Raji (cell line): ENCODE measurements around the gene HELB.

Experiments used
- POLR2A ChIP-seq: IDR thresholded peaks from 2 replicates; pipeline ENCODE4 v1.6.1; 2011; ENCODE audit warnings: low read depth, low read length, control low read depth; ENCODE audit not compliant: insufficient read depth

HELB gene

DNA sequence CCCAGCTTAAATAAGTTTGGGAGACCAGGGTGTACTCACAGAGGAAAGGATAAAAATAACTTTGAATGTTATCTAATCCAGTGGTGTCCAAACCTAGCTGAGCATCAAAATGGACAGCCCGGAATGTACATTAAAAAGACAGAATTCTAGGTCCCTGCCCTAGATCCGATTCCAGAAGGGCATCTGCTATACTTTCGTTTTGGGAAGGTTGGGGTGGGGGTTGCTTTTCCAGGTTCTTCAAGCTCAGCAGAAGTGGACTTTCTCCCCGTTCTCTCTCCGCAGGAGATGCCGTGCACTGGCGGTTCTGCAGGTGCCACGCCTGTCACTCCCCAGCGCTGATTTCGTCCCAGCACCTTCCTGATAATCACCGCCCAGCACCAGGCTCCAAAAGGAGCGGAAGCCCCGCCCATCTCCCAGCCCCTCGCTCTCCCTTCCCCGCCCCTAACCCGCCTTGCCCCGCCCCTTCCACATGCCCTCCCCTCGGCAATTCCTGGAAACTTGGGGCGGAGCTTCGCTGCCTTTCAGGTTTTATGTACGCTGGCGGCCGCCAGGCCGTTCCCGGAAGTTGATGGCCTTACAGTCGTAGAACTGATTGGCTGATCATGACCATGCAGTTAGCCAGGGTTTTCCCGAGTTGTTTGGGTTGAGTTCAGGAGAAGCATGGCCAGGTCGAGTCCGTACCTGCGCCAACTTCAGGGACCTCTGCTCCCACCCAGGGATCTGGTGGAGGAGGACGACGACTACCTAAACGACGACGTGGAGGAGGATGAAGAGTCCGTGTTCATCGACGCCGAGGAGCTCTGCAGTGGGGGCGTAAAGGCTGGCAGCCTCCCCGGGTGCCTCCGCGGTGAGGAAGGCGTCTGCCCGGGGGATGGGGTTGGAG is at the start of gene HELB:
HELB (plus strand) TSS at position 550 of the 883 bp plus-strand sequence; CDS start at position 661, 111 bp downstream.
- peak; percentile 47 for TF ChIP-seq POLR2A

DNA sequence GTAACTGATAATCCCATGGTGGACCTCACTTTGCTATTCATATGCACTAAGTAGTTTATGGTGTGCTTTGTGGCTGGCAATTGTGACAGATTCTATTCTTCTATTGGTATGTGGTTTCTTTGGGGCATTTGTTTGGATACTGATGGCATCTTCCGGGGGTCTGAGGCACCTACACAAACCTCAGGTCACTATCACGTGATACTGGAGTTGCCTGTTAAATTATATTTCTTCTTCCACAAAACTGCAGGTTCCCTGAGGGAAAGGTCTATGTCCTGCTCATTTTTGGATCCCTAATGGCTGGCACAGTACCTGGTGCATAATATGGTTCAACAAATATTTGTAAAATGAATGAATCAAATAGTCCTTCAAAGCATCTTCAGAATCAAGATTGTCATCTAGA is 49.5 kb upstream of the HELB start:
- no peak for TF ChIP-seq POLR2A

DNA sequence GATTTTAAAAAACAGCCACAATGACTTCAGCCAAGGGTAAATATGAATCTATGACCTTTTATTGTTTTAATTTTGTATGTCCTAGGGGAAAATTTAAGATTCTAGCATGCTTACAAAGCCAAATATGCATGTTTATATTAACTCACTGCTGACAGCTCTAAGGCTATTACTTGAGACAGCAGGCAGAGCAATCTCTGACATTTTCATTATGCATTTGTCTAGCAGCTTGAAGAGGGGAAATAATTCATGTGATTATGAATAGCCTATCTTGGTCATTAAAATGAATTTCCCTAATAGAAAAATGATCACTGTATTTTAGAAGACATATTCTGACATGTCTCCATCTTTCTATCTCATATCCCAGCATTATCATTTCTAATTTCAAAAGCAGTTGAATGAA is 46.6 kb upstream of the HELB start:
- no peak for TF ChIP-seq POLR2A

DNA sequence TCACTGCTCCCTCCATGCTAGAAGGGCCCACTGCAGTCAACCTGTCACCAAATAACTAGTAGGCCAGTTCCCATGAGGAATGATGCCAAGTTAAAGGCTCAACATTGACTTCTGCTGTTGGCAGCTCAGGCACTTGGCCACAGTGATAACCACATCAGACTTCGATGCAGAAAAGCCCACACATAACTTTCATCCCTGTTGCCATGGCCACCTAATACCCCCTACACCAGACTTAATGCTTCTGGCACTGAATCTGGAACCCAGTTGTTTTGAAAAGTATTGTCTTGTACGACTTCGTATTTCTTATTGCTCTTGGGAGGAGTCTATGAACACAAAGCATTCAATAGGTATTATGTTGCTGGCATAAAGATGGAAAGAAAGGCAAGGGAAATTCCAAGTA is 44.3 kb upstream of the HELB start:
- TF ChIP-seq POLR2A, result no peak

DNA sequence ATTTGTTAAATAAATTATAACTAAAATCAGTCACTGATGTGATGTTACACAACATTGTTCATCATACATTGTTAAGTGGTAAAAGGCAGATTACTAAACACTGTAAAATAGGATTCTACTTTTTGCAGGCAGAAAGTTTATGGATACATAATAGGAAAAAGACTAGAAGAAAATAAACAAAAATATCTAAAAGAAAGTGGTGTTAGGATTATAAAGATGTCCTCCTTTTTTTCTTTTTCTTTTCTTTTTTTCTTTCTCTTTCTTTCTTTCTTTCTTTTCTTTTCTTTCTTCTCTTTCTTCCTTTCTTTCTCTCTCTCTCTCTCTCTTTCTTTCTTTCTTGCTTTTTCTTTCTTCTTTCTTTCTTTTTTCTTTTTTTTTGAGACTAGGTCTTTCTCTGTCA is 39.6 kb upstream of the HELB start:
- TF ChIP-seq POLR2A, result no peak

DNA sequence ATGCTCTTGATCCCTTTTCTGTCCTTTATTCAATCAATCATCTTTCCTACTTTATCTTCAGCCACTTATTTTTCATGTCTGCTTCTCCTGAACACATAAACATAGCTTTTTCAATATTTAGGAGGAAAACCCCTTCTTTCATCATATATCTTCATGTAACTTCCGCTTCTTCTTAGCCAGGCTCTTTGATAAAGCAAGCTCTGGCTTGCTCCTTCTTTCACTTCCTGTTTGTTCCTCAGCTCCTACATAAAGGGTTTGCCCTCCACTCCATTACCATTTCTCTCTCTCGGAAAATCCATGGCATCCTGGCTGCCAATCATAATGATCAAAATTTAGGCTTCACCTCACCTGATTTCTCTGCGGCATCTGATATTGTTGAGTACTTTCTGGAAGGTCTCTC is 33.7 kb upstream of the HELB start:
- TF ChIP-seq POLR2A, result no peak

DNA sequence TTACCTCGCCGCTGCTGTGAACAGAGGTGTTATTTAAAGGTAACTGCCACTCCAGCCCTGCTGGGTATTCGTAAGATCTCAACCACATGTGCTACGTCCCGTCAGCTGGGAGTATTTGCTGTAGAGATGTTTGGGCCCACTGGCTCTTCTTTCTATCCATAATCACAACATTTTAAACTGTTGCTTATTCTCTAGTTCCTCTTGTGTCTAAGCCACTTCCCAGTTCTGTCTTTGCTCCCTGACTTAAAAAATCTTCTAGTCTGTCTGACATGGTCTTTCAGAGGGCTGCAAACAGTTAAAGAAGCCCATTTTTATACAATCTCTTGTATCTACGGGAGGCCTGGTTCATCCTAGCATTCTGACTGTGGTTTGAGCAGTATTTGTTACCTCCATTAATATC is 33.2 kb upstream of the HELB start:
- TF ChIP-seq POLR2A, result no peak

DNA sequence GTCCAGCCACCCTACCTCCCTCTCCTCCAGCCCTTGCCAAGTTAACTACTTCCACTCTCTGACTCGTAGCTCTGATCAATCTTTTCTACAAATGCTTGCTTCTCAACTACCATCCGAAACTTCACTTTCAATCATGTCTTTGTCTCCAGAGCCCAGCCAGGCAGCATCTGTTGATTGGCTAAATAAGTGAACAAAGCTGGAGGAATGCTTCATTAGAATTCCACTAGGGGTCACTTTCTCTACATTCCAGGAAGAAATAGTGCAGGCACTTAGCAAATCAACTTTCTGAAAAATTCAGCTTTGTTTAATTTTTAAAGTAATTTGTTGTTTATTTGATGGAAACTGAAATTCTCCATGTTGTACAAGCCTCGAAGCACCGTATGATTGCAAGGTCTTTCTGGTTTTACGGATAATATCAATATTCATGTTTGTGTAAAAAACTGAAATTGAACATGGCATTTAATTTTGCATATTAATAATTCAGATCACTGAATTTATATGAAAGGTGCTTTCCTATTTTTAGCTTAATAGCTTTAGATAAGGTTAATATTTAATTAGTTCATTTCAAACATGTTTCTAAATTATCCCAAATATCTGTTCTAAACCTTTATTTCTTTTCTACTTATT is 32.4 kb upstream of the HELB start:
- no peak for TF ChIP-seq POLR2A

DNA sequence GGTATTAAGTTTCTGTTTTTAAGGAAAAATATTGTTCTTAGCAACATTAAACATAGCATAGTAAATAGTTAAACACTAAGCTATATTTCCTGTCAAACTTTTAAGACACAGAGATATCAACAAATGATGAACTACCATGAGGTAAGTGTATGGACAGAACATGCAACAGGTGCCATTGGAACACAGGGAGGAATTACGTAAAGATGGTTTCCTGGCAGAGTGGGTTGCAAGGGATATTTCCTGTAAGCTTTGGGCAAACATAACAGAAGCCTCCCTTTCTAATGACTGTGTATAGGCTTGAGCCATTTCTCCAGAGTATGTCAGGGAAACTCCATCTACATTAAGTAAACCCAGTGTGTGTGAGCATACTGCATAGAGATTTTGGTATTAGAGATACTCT is 31.7 kb upstream of the HELB start:
- TF ChIP-seq POLR2A, result no peak

DNA sequence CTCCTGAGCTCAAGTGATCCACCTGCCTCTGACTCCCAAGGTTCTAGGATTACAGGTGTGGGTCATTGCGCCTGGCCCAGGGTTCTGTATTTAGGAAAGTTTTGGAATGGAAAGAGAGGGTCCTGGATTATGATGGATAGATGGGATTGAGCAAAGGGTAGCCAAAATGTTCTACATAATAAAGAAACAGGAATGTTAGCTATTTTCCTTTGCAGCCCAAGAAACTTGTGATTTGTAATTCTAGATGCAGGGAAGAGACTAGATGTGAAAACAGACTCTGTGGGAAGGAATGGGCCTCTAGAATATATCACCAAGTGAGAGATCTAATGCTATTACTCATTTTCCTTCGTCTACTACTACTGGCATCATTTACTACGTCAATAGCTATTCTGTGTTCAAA is 29.6 kb upstream of the HELB start:
- no peak for TF ChIP-seq POLR2A

DNA sequence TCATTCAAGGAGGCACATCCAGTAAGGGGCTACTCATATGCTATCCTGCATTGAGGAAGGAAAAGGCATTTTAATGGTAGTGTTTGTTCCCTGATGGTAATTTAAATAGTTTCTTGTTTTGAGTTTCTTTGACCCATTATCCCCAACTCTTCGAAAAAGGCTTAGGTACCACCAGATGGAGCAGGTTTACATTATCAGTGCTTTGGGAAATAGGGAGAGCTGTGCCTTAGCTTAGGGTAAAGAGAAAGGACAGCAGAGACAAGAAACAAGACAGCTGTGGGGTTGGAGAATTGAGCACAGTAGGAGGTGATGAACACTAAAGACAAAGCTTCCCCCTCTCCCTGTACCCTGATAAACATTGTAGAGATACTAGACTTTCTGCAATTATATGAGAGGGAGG is 29.1 kb upstream of the HELB start:
- no peak for TF ChIP-seq POLR2A

DNA sequence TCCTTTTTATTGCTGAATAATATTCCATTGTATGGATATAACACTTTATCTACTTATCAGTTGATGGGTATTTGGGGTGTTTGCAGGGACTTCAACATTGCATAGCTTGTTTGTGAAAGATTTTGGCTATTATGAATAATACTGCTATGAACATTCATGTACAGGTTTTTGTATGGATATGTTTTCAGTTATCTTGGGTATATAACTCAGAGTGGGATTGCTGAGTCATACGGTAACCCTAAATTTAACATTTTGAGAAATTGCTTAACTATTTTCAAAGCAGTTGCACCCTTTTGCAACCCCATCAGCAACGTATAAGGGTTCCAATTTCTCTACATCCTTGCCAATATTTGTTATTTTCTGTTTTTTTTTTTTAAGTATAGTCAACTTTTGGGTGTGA is 27.3 kb upstream of the HELB start:
- TF ChIP-seq POLR2A, result no peak

DNA sequence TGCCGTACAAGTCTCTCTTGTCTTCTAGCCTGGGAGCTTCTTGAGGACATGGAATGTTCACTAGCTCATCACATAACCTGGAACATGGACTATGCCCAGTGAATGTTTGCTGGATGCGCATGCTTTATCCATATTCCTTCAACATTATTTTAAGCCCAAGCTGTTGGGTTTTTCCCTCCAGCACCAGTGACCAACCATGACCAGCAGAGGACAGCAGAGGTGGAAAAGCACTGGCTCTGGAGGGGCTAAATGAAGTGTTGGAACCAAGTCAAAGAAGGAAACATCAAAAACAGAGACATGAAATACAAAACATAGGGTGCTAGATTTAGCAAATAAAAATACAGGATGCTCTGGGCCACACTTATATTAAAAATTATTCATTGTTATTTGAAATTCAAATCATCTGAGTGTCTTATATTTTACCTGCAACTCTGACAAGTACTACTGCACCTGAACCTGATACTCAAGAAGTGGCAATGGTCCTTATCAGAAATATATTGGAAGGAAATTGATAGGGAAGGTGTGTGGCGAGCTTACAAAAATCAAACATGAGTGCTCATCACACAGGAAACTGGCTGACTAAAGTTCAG is 23.1 kb upstream of the HELB start:
- TF ChIP-seq POLR2A, result no peak

DNA sequence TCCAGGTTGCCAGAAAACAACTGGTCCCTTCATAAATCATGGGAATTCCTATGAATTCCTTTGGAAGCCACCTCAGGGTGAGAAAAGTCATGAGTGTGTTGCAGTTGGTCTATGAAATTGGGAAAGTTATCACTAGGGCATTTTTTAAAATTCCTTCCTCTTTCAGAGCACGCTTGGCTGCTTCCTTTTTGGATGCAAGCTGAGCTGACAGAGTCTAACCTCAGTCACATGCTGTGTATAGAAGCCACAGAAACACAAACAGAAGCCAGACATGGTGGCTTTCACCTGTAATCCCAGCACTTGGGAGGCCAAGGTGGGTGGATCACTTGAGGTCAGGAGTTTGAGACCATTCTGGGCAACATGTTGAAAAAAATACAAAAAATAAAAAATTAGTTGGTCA is 21.7 kb upstream of the HELB start:
- no peak for TF ChIP-seq POLR2A

DNA sequence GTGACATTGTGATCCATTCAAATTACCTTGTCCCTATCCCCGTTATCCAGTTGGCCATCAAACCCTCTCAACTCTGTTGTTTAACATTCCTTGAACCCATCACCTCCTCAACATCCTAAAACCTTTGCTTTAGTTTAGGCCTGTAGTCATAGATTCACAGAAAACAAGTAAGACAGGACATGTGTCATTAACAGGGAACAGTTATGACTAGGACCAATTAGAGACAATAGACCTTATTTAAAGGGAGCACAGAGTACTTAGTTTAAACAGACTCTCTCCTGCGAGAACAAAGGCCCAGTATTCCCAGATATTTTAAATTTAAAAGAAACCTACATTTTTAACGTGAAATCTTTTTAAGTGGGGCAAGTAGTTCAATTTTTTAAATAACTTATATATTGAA is 20.0 kb upstream of the HELB start:
- TF ChIP-seq POLR2A, result no peak

DNA sequence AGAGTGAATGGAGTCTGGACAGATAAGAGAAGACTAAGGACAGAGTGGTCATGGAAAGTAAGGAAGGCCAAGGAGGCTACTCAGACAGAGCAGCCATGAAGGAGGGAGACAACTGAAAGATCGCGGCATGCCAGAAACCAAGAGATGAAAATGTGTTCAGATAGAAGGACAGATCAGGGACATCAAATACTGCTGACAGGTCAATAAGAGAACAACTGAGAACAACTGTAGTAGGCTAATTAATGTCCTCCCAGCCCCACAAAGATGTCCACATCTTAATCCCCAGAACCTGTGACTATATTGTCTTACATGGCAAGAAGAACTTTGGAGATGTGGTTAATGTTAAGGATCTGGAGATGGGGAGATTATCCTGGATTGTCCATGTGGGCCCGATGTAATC is 15.0 kb upstream of the HELB start:
- TF ChIP-seq POLR2A, result no peak
